ENCODE measurements around the gene MAP1A. TPM values are rescaled to one million over a fixed set of nuclear protein-coding genes. Genes with fewer than 3 reads are reported as not detected.

Gene MAP1A
- total RNA-seq, 1 experiment from 2014 or later, result 1.9 TPM

- RAD21 ChIA-PET (ENCODE audit: low non-redundant PET in 1 of 2, low total read pairs in 2 of 2, uncharacterized antibody in 2 of 2, unreplicated experiment in 2 of 2), result no interaction called here
- Histone ChIP-seq H3K9me3 (ENCODE audit: control insufficient read depth in 1 of 2, insufficient read depth in 1 of 2, low read depth in 1 of 2, low read length in 2 of 2) (no peaks in the 10 kb centered on the region), H3K9me2 (ENCODE audit: insufficient read depth) (no peaks in the 10 kb centered on the region), H4K20me1 (ENCODE audit: insufficient read depth) (no peaks in the 10 kb centered on the region), H3K4me2 (ENCODE audit: low read length) (no peak overlapping the region), H3K79me2 (ENCODE audit: insufficient read depth, low read length) (no peaks in the 10 kb centered on the region), H3K36me3 (ENCODE audit: control insufficient read depth in 1 of 2, insufficient read depth in 2 of 2, low read length in 2 of 2) (peaks cover 48 to 51% of the 10 kb centered on the region in 2 experiments), H3K4me1 (ENCODE audit: control insufficient read depth in 1 of 2, insufficient read depth in 2 of 2, low read length in 2 of 2) (no peaks in the 10 kb centered on the region), H3K27me3 (ENCODE audit: insufficient read depth, low read length) (no peaks in the 10 kb centered on the region), H3K9ac (ENCODE audit: low read length) (no peak overlapping the region), H2AFZ (ENCODE audit: low read depth, low read length, poor library complexity, severe bottlenecking) (no peak overlapping the region), H3K4me3 (replicated peaks in 1 of 2; ENCODE audit: low read depth in 1 of 2, low read length in 2 of 2) (no peak overlapping the region), H3K27ac (ENCODE audit: low read depth, low read length) (no peak overlapping the region)
- CTCF ChIA-PET, result no interaction called here
- no TSS peak for BruUV-seq (replicated peaks)
- DNase-seq (ENCODE audit: low read depth, low spot score) (no peak), ATAC-seq (no peak)
- POLR2A ChIA-PET, result no interaction called here
- intact Hi-C loops (cut with micrococcal nuclease), result no loop called here
- TF ChIP-seq ZBTB33 (IDR thresholded peaks at IDR 0.05; ENCODE audit: extremely low read depth, insufficient replicate concordance, low read length), result no peak
- TF ChIP-seq EGR1 (IDR thresholded peaks at IDR 0.05; ENCODE audit: low read depth), result no peak
- TF ChIP-seq SP1 (IDR thresholded peaks at IDR 0.05; ENCODE audit: low read depth), result no peak
- TF ChIP-seq REST (IDR thresholded peaks at IDR 0.05; ENCODE audit: low read depth), result no peak
- TF ChIP-seq EZH2 (IDR thresholded peaks at IDR 0.05), result no peak
- no peak for TF ChIP-seq SIN3A (IDR thresholded peaks at IDR 0.05; ENCODE audit: low read depth)
- TF ChIP-seq YY1 (IDR thresholded peaks at IDR 0.05; ENCODE audit: extremely low read depth, insufficient replicate concordance, low read depth, low read length), result no peak
- no peak for TF ChIP-seq SRF (IDR thresholded peaks at IDR 0.05; ENCODE audit: low read depth)
- TF ChIP-seq JUND (IDR thresholded peaks at IDR 0.05), result no peak
- no peak for TF ChIP-seq ATF3 (IDR thresholded peaks at IDR 0.05)
- TF ChIP-seq EZH2phosphoT487 (IDR thresholded peaks at IDR 0.05; ENCODE audit: borderline replicate concordance), result no peak
- TF ChIP-seq CEBPB (IDR thresholded peaks at IDR 0.05; ENCODE audit: low read depth), result no peak
- no peak for TF ChIP-seq ZFX (IDR thresholded peaks at IDR 0.05)
These were observed 43.5 kb upstream of the MAP1A start for GRCh38 chr15:43473885-43474284.
